HEK293T (cell line): ENCODE results near the gene TNFAIP8L1.
"Not testable (repeated sequence)": the region's sequence is repeated elsewhere in the genome, so short reads cannot be mapped to it uniquely, and the experiment has no call there.

ENCODE experiments used
- ARNT ChIP-seq: fragments of 450-650 bp; IDR thresholded peaks from 2 replicates; pipeline ENCODE4 v1.6.1; 2017; ENCODE audit warnings: mild to moderate bottlenecking
- BHLHE40 ChIP-seq: fragments of 450-650 bp; IDR thresholded peaks from 2 replicates; pipeline ENCODE4 v1.6.1; 2016; ENCODE audit warnings: mild to moderate bottlenecking, moderate library complexity, borderline replicate concordance
- FOXA1 ChIP-seq: fragments of 450-650 bp; IDR thresholded peaks from 2 replicates; pipeline ENCODE4 v1.6.1; 2016; ENCODE audit warnings: mild to moderate bottlenecking
- FOXK2 ChIP-seq: fragments of 450-650 bp; IDR thresholded peaks from 2 replicates; pipeline ENCODE4 v1.6.1; 2016; ENCODE audit warnings: mild to moderate bottlenecking
- FOXM1 ChIP-seq: fragments of 450-650 bp; IDR thresholded peaks from 2 replicates; pipeline ENCODE4 v1.6.1; 2017; ENCODE audit warnings: mild to moderate bottlenecking, borderline replicate concordance
- HDGF ChIP-seq: fragments of 450-650 bp; IDR thresholded peaks from 2 replicates; pipeline ENCODE4 v1.6.1; 2017; ENCODE audit warnings: antibody characterized with exemption, borderline replicate concordance
- SP1 ChIP-seq: fragments of 450-650 bp; IDR thresholded peaks from 2 replicates; pipeline ENCODE4 v1.6.1; 2017
- SUZ12 ChIP-seq: fragments of 450-650 bp; IDR thresholded peaks from 2 replicates; pipeline ENCODE4 v1.6.1; 2016; ENCODE audit warnings: mild to moderate bottlenecking
- TARDBP ChIP-seq: fragments of 450-650 bp; IDR thresholded peaks from 2 replicates; pipeline ENCODE4 v1.6.1; 2016

DNA sequence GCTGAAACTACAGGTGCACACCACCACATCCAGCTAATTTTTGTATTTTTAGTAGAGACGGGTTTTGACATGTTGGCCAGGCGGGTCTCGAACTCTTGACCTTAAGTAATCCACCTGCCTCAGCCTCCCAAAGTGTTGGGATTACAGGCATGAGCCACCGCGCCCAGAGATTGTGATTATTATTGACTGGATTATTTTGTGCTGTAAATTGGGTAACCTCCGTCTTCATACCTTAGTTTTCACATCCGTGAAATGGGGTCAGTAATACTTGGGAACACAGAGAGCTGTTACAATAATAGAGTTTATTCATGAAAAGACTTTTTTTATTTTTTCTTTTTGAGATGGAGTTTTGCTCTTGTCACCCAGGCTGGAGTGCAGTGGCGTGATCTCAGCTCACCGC, 44.2 kb upstream of the TNFAIP8L1 start:
- not testable (repeated sequence) for TF ChIP-seq SP1, ARNT, SUZ12, FOXK2, TARDBP, BHLHE40, HDGF, FOXM1, FOXA1
